ENCODE data around the gene AFF1. TPM values are rescaled to one million over a fixed set of nuclear protein-coding genes. Genes with fewer than 3 reads are reported as not detected.

AFF1 gene
- total and polyA plus RNA-seq, 4 experiments from 2014 or later, result 13.6 to 108 (median 66.4) TPM

DNA sequence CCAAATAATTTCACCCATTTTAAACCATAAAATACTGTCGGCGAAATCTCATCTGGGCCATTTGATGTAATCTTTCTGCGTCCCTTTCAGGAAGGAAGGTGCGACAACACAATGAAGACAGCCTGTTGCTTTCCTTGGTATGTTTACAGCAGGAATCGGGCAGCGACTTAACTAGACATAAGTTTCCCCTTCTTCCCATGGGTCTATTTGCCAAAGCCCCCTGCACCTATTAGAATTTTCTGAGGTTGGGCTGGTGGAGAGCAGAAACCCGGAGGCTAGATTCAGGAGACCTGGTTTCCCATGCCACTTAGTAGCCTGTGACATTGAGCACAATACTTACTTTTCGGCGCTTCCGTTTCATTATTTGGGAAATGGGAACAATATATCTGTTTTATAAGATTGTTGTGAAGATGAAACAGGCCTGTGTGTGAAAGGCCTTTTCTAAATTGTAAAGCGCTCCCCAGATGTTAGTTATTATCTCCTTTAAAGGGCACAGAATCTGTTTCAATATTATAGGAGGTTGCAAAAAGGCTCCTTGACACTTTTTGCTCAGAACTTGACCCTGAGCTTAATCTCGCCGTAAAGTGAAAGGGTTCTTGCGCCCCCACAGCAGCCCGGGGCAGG is 552 bp upstream of the AFF1 start:
- H3K36me3 ChIP-seq (ENCODE audit: insufficient read depth, low read length), result no peaks in the 10 kb centered on the region
- Mint-ChIP-seq H3K27ac (peak overlapping the region; percentile 86 to 94 (median 89)), H3K36me3 (peaks cover 10 to 11% of the 10 kb centered on the region in 2 donors), H3K9me3 (no peaks in the 10 kb centered on the region), H3K4me3 (peak overlapping the region; percentile 87 to 92 (median 89)), H3K27me3 (no peaks in the 10 kb centered on the region), H3K4me1 (peaks cover 31 to 51% (median 39%) of the 10 kb centered on the region in 4 donors)
- peak in 4 of 5 donors; percentile 9 to 45 (median 11) for DNase-seq
- intact Hi-C loops (cut with micrococcal nuclease), result loop anchor here (1.0 to 2.0 kb wide), 4 partner anchors 12 to 1350 kb away; partner anchors contain the start of genes HSD17B11 and PPM1K
- H3K27ac ChIP-seq (ENCODE audit: low read depth, low read length), result peak overlapping the region; percentile 75
- ChIA-PET POLR2A (ENCODE audit: partially characterized antibody) (interaction anchor here (0.6 to 11.3 kb wide), 24 partner anchors 8 to 1350 kb away, joined by 3 to 376 read pairs (median 6); partner anchors contain the start of genes NUDT9, PPM1K and PTPN13), CTCF (ENCODE audit: partially characterized antibody) (interaction anchor here (0.7 to 8.3 kb wide), 24 partner anchors 9 to 186 kb away, joined by 3 to 118 read pairs (median 6); no protein-coding TSS in a partner anchor)
- H3K27me3 ChIP-seq (ENCODE audit: insufficient read depth, low read length), result no peaks in the 10 kb centered on the region
- peaks cover 41% of the 10 kb centered on the region for H3K4me1 ChIP-seq (ENCODE audit: insufficient read depth, low read length)
- H3K4me3 ChIP-seq (ENCODE audit: low read length in 2 of 2), result peak overlapping the region; percentile 70 to 80
- H3K9me3 ChIP-seq (ENCODE audit: control insufficient read depth in 1 of 2, low read length in 2 of 2), result no peaks in the 10 kb centered on the region

- DNase-seq, result peak in 1 of 5 donors; percentile 74
- Histone ChIP-seq H3K9me3 (ENCODE audit: control insufficient read depth in 1 of 2, low read length in 2 of 2) (no peaks in the 10 kb centered on the region), H3K27ac (ENCODE audit: low read depth, low read length) (peak overlapping the region; percentile 84), H3K36me3 (ENCODE audit: insufficient read depth, low read length) (no peaks in the 10 kb centered on the region), H3K27me3 (ENCODE audit: insufficient read depth, low read length) (no peaks in the 10 kb centered on the region), H3K4me1 (ENCODE audit: insufficient read depth, low read length) (peaks cover 54% of the 10 kb centered on the region), H3K4me3 (ENCODE audit: low read length in 2 of 2) (peak overlapping the region; percentile 70 to 74)
- Mint-ChIP-seq H3K4me3 (peak overlapping the region; percentile 86 to 97 (median 94)), H3K36me3 (peaks cover 3 to 10% of the 10 kb centered on the region in 2 donors), H3K27ac (peak overlapping the region; percentile 94 to 98 (median 97)), H3K27me3 (no peaks in the 10 kb centered on the region), H3K4me1 (peaks cover 41 to 64% (median 50%) of the 10 kb centered on the region in 4 donors), H3K9me3 (no peaks in the 10 kb centered on the region)
- ChIA-PET CTCF (ENCODE audit: partially characterized antibody) (interaction anchor here (1.3 to 8.3 kb wide), 11 partner anchors 9 to 184 kb away, joined by 3 to 118 read pairs (median 10); no protein-coding TSS in a partner anchor), POLR2A (ENCODE audit: partially characterized antibody) (interaction anchor here (1.0 to 11.3 kb wide), 17 partner anchors 9 to 1521 kb away, joined by 3 to 376 read pairs (median 8); partner anchors contain the start of genes HERC5, HSD17B11 and PPM1K)
- intact Hi-C loops (cut with micrococcal nuclease), result loop anchor here (1.0 to 5.0 kb wide), 4 partner anchors 71 to 1657 kb away; partner anchors contain the start of genes HERC3 and HSD17B11
Measured at GRCh38 chr4:86935566-86935852, 698 bp downstream of the AFF1 start.

DNA sequence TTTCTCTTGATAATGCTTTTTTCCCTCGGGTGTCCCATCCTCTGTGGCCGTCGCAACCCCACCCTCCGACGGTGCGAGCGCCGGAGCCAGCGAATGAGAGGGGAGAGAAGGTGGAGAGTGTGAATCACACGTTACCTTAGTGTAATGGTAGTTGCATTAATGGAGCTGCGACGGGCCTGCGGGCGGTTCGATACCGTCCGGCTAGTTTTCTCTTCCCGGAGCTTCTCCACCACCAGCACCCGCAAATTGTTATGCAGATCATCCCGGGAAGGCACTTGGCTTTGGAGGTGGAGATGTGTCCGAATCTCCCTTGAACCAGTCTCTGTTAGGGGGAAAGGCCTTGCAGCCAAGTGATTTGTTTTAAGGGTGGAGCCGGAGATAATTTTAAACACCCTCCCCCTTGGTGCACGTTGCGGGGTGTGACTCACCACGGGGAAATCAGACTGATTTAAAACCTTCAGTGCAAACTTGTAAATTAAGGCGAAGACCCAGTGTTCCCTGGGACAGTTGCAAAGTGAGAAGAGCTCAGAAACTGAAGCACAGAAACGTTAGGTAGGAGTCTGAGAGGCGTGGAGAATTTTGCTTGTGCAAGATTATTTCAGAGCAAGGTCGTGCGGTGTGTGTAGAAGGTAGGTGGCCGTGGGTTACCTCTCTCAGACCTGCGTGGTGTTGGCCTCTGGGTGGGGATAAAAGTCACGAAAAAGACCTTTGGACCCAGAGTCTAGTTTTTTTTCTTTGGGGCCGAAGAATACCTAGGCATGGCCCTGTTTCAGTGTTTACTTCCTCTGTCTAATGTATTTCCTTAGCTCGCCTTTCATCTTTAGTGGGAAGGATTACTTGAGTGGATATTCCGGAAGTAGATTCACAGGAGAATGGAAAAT is 1.3 kb downstream of the AFF1 start:
- H3K27me3 ChIP-seq (ENCODE audit: insufficient read depth, low read length), result no peaks in the 10 kb centered on the region
- H3K4me3 ChIP-seq (ENCODE audit: low read length in 2 of 2), result peak overlapping the region; percentile 70 to 74
- Mint-ChIP-seq H3K27me3 (no peaks in the 10 kb centered on the region), H3K4me3 (peak overlapping the region; percentile 86 to 97 (median 94)), H3K27ac (peak overlapping the region; percentile 94 to 98 (median 97)), H3K9me3 (no peaks in the 10 kb centered on the region), H3K36me3 (peaks cover 0 to 10% of the 10 kb centered on the region in 2 donors), H3K4me1 (peaks cover 42 to 69% (median 53%) of the 10 kb centered on the region in 4 donors)
- H3K9me3 ChIP-seq (ENCODE audit: control insufficient read depth in 1 of 2, low read length in 2 of 2), result no peaks in the 10 kb centered on the region
- intact Hi-C loops (cut with micrococcal nuclease), result loop anchor here (1.0 to 5.0 kb wide), 6 partner anchors 70 to 1656 kb away; partner anchors contain the start of genes HERC3, HSD17B11 and KLHL8
- no peaks in the 10 kb centered on the region for H3K36me3 ChIP-seq (ENCODE audit: insufficient read depth, low read length)
- ChIA-PET POLR2A (ENCODE audit: partially characterized antibody) (interaction anchor here (1.0 to 11.3 kb wide), 18 partner anchors 9 to 1521 kb away, joined by 3 to 376 read pairs (median 7); partner anchors contain the start of genes HERC5, HSD17B11 and PPM1K), CTCF (ENCODE audit: partially characterized antibody) (interaction anchor here (0.7 to 8.3 kb wide), 12 partner anchors 9 to 174 kb away, joined by 3 to 118 read pairs (median 8); no protein-coding TSS in a partner anchor)
- H3K27ac ChIP-seq (ENCODE audit: low read depth, low read length), result peak overlapping the region; percentile 84
- DNase-seq, result peak; percentile 75 to 90 (median 78)
- peaks cover 59% of the 10 kb centered on the region for H3K4me1 ChIP-seq (ENCODE audit: insufficient read depth, low read length)

GRCh38 chr4:86938771-86939520 is 4.1 kb downstream of the AFF1 start:
- Mint-ChIP-seq H3K36me3 (peaks cover 0 to 10% of the 10 kb centered on the region in 2 donors), H3K9me3 (no peaks in the 10 kb centered on the region), H3K27ac (peak overlapping the region; percentile 48 to 94 (median 90)), H3K4me1 (peaks cover 42 to 85% (median 65%) of the 10 kb centered on the region in 4 donors), H3K4me3 (peak overlapping the region; percentile 61 to 83 (median 72)), H3K27me3 (no peaks in the 10 kb centered on the region)
- ChIA-PET CTCF (ENCODE audit: partially characterized antibody) (interaction anchor here (0.7 to 8.3 kb wide), 10 partner anchors 11 to 154 kb away, joined by 3 to 118 read pairs (median 4); no protein-coding TSS in a partner anchor), POLR2A (ENCODE audit: partially characterized antibody) (interaction anchor here (0.5 to 11.3 kb wide), 10 partner anchors 12 to 302 kb away, joined by 3 to 376 read pairs (median 3); no protein-coding TSS in a partner anchor)
- no peaks in the 10 kb centered on the region for H3K27me3 ChIP-seq (ENCODE audit: insufficient read depth, low read length)
- intact Hi-C loops (cut with micrococcal nuclease), result loop anchor here (2.0 to 5.0 kb wide), 2 partner anchors 16 to 1653 kb away; partner anchors contain the start of gene HERC3
- H3K9me3 ChIP-seq (ENCODE audit: control insufficient read depth in 1 of 2, low read length in 2 of 2), result no peaks in the 10 kb centered on the region
- H3K27ac ChIP-seq (ENCODE audit: low read depth, low read length), result peak overlapping the region; percentile 15
- peaks cover 72% of the 10 kb centered on the region for H3K4me1 ChIP-seq (ENCODE audit: insufficient read depth, low read length)
- no peaks in the 10 kb centered on the region for H3K36me3 ChIP-seq (ENCODE audit: insufficient read depth, low read length)
- DNase-seq, result peak in 4 of 5 donors; percentile 14 to 50 (median 25)
- H3K4me3 ChIP-seq (ENCODE audit: low read length in 2 of 2), result peak overlapping the region in 1 of 2 donors; percentile 0

GRCh38 chr4:86939729-86940575 is 5.1 kb downstream of the AFF1 start:
- Histone ChIP-seq H3K27ac (ENCODE audit: low read depth, low read length) (peak overlapping the region; percentile 28), H3K4me3 (ENCODE audit: low read length in 2 of 2) (no peak overlapping the region)
- no peaks in the 10 kb centered on the region for H3K27me3 Mint-ChIP-seq

More at GRCh38 chr4:86939729-86940575, 5.1 kb downstream of the AFF1 start:
- H3K36me3 ChIP-seq (ENCODE audit: insufficient read depth, low read length), result no peaks in the 10 kb centered on the region
- Mint-ChIP-seq H3K4me3 (peak overlapping the region; percentile 61 to 83 (median 72)), H3K27ac (peak overlapping the region; percentile 48 to 94 (median 90)), H3K4me1 (peaks cover 48 to 87% (median 68%) of the 10 kb centered on the region in 4 donors), H3K9me3 (no peaks in the 10 kb centered on the region), H3K36me3 (peaks cover 4 to 7% of the 10 kb centered on the region in 2 donors)
- intact Hi-C loops (cut with micrococcal nuclease), result loop anchor here (2.0 to 5.0 kb wide), 2 partner anchors 15 to 1652 kb away; partner anchors contain the start of gene HERC3
- H3K9me3 ChIP-seq (ENCODE audit: control insufficient read depth in 1 of 2, low read length in 2 of 2), result no peaks in the 10 kb centered on the region
- no peaks in the 10 kb centered on the region for H3K27me3 ChIP-seq (ENCODE audit: insufficient read depth, low read length)
- H3K4me1 ChIP-seq (ENCODE audit: insufficient read depth, low read length), result peaks cover 68% of the 10 kb centered on the region
- POLR2A ChIA-PET (ENCODE audit: partially characterized antibody), result interaction anchor here (0.6 to 11.3 kb wide), 9 partner anchors 11 to 166 kb away, joined by 3 to 376 read pairs (median 3); no protein-coding TSS in a partner anchor
- peak in 4 of 5 donors; percentile 16 to 42 (median 20) for DNase-seq
- CTCF ChIA-PET (ENCODE audit: partially characterized antibody), result interaction anchor here (0.7 to 6.6 kb wide), 9 partner anchors 12 to 156 kb away, joined by 3 to 99 read pairs (median 4); no protein-coding TSS in a partner anchor
